HG02938 (cell line): Measurements from ENCODE around the gene GDNF.
"Not testable (repeated sequence)": the region's sequence is repeated elsewhere in the genome, so short reads cannot be mapped to it uniquely, and the experiment has no call there.

Source experiments
- ATAC-seq: cut with Tn5 transposase; IDR thresholded peaks from one replicate; pipeline ENCODE4 v1.9.1; 2021; ENCODE audit warnings: mild to moderate bottlenecking, moderate library complexity; ENCODE audit not compliant: unreplicated experiment

GDNF gene, protein sequence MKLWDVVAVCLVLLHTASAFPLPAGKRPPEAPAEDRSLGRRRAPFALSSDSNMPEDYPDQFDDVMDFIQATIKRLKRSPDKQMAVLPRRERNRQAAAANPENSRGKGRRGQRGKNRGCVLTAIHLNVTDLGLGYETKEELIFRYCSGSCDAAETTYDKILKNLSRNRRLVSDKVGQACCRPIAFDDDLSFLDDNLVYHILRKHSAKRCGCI

DNA sequence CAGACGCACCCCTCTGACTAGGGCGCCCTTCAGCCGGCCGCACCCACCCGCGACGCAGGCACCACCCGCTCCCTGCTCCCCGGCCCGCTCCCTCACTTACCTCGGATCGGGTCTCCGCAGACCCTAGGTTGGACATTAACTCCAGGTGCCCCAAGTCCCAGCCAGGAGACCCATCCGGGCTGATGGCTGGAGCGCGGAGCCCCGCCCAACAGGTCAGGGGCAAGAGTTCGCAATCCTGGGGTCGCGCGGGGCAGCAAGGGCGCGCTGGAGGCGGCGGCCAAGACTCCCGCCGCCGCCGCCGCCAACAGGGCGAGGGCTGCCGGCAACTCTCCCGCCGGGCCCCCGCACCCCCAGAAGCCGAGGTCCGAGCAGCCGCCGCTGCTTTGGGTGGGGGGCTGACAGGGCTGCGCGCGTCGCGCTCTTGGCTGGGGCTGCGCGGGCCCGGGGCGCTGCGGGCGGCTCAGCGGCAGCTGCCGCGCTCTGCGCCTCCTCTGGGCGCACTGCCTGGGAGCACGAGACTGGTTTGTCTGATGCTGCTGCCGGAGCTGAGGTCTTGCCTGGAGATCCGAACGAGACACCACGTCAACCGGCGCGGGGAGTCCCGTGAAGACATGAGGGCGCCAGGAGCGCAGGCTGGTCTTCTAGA is at the start of gene GDNF:
TSS of gene GDNF (minus strand) at position 635 of the 646 bp plus-strand sequence. CDS start 5,245 bp downstream, outside the sequence.
- ATAC-seq, result no peak

- ATAC-seq, result no peak
Measured at GRCh38 chr5:37888476-37888875, 48.6 kb upstream of the GDNF start.

DNA sequence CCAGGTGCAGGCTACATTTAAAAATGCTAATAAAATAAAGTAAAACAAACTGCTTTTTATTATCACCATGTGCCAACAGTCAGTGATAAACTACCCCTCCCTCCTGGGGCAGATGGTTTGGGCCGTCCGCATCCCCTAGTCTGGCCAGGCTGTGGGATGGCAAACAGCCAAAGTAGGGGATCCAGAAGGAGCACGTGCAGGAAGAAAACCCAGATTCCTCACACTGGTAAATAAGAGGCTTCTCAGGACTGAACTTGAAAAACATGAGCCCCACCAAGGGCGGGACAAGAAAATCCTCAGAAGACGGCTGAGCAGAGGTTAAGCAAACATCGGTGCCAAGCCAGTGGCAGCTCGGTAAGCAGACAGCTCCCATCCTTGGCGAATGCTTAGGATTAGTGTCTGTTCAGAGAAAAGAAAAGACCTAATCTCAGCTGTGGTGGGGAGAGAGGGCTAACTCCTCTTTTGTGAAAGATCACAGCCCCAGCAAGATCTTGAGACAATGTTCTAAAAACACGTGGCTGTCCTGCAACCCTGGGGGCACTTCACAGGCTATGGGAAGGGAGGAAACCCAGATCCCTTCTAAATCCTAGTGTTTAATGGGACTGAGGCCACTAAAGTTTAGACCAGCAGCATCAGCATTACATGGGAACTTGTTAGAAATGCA is 46.5 kb upstream of the GDNF start:
- no peak for ATAC-seq

- no peak for ATAC-seq
Measured at GRCh38 chr5:37882636-37883035, 42.8 kb upstream of the GDNF start.

DNA sequence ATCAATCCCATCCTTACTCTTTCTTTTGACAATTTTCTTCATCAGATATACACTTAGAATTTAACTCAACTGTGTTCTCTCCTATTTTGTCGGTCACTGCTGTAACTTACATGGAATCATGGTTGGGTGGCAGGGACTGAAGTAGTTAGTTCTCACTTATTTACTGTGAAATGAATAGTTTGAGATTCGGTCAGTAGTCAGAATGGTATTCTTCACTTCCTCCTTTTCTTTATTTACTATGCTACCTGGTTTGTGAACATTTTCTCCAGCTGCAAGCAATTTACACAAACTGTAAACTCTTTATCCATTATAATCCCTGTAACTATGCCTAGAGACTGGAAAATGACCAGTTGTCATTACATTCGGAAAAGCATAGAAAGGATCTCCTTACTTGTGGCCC is 41.5 kb upstream of the GDNF start:
- ATAC-seq, result peak; percentile 86

DNA sequence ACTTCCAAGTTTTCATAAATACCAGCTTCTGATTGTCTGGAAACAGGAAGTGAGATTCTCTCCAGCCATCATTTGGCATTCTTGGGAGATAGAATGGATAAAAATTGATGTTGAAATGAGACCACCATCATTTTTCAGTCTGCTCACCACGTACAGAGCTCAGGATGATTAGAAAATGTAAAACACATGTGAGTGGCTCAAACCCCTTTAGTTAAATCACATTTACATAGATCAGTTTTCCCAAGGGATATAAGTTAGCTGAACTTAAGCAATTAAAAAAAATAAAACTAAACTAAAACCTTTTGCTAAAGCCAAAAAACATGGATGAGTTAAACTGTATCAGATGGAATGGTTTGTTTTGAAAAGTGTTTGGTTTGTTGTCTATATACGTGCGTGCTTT is 37.1 kb upstream of the GDNF start:
- ATAC-seq, result no peak

DNA sequence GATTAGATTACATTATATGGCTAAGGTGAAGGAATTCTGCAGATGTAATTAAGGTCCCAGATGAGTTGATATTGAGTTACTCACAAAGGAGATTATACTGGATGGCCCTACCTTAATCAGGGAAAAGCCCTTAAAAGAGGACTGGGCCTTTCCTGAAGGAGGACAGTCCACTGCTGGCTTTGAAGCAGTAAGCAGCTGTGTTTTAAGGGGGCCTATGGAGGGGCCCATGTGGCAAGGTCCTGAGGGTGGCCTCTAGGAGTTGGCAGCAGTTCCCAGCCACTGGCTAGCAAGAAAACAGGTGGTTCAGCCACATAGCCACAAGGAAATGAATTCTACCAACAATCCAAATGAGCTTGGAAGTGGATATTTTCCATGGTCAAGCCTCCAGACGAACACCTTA is 36.4 kb upstream of the GDNF start:
- no peak for ATAC-seq

GRCh38 chr5:37875051-37875787 is 35.4 kb upstream of the GDNF start:
- ATAC-seq, result no peak

GRCh38 chr5:37873988-37874387 is 34.1 kb upstream of the GDNF start:
- ATAC-seq, result no peak

GRCh38 chr5:37871023-37871815 is 31.4 kb upstream of the GDNF start:
- ATAC-seq, result no peak

DNA sequence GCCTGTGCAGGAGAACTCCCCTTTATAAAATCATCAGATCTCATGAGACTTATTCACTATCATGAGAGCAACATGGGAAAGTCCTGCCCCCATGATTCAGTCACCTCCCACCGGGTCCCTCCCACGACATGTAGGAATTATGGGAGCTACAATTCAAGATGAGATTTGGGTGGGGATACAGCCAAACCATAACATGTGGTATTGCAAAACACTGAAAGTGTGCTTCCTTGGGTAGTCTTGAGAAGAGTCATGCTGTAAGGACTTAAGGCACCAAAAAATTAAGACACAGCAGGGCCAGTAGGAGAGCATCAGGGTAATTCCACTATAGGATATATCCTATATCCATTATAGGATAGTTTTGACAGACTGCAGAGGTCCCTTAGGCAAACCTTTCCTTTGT is 29.4 kb upstream of the GDNF start:
- no peak for ATAC-seq

DNA sequence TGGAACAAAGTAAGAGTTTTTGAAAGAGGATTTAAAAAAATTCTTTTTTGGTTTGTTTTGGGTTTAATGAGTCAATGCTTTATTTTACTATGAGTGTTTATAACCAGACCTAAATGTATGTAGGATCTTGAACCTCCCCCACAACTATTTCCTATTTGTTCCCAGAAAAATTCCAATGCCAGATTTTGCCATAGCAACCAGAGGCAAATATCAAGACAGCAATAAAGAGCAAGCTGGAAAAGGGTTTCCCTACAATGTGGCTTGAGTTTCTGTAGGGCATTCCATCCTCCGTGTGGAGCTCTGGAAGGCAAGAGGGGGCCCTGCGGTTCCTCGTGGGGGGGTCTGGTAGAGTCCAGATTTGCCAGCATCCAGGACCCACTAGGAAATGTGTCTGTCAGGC is 27.8 kb upstream of the GDNF start:
- ATAC-seq, result no peak

DNA sequence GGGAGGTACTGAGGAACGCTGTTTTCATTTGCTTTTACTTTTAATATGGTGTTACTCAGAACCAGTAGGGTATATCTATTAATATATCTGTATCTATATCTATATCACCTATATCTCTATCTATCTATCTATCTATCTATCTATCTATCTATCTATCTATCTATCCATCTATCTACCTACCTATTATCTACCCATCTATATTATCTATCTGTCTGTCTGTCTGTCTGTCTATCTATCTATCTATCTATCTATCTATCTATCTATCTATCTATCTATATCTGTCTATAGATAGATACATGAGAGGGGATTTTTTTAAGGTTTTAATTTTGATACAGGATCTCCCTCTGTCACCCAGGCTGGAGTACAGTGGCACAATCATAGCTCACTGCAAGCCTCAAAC is 23.1 kb upstream of the GDNF start:
- ATAC-seq, result not testable (repeated sequence)

GRCh38 chr5:37860206-37860605 is 20.4 kb upstream of the GDNF start:
- no peak for ATAC-seq

GRCh38 chr5:37859805-37860204 is 20.0 kb upstream of the GDNF start:
- peak; percentile 95 for ATAC-seq

DNA sequence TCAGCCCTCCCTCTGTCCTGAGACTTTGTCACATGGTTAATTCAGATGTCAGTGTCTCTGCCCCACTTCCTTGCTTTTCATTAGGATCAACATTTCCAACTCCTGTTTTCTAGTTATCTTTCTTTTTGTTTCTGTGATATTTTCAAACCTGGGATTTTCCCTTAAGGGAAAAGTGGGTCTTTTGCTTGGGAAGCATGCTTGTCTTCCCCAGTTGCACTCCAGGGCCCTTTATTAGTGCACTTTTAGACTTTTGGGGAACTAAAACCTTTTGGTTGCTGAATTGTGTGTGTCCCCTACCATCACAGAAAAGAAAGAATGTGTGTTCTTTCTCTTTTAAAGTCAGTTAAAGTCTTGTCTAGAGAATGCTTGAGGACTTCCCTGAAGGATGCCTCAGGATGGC is 18.4 kb upstream of the GDNF start:
- no peak for ATAC-seq

- ATAC-seq, result no peak
Measured at GRCh38 chr5:37857696-37858095, 17.9 kb upstream of the GDNF start.

- no peak for ATAC-seq
Measured at GRCh38 chr5:37855438-37855837, 15.6 kb upstream of the GDNF start.

- no peak for ATAC-seq
Measured at GRCh38 chr5:37851305-37851704, 11.5 kb upstream of the GDNF start.

DNA sequence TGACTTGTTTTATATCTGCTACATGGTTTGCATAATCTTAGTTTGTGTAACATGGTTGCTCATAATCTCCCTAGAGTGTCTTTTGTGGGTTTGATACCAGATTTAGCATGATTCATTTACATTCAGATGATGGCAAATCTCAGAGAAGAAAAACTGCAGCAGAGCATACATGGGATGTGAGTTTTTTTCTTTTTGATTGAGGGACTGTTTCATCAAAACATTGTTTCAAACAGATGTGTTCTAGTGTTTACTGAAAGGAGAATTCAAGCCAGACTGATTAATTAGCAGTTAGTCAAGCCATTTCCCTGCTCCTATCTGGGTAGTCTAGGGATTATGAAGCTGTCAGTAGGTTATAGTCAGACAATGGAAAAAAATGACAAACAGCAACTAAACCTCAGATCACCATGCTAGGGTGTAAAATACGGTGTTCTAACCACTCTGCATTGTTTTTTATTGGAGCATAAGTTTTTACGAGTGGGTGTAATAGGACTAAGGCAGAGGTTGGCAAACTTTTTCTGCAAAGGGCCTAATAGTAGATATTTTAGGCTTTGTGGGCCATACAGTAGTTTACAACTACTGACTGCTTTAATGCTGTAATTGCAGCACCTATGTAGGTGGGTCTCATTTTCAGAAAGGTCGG is 10.5 kb upstream of the GDNF start:
- ATAC-seq, result no peak
